ENCODE results near the gene IL6R.

Gene IL6R

DNA sequence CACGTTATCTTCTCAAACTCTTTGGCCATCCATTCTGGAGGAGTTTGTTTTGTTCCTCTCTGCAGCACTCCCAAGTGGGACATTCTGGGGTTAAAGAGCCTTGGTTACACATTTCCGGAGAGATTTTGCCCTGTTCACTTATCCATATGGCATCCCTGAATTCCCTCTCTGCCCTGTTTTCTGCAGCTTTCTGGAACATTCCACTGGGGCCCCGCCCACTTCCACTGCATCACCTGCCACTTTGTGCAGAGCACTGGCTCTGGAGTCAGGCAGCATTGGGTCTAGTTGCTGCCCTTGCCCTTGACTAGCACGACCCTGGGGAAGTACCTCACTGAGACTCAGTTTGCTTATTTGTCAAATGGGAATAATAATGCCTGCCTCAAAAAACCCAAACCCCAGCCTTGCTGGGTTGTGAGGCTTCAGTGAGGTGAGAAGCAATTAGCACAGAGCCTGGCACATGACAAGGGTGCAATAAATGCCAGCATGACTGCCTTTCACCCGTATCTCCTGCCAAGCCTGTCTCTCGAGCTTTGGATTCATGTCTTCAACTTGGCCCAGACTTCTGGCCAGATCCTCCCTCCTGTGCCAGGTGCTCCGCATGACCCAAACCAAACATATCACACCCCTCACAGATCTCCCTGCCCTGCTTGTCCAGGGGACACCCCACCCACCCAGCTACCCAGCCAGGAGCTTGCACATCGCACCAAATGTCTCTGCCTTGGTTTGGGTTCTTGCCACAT lies 38.3 kb downstream of the IL6R start:
- no peak overlapping the region for H3K4me3 ChIP-seq (ENCODE audit: low read depth, low read length)
- DNase-seq (ENCODE audit: low read depth), result no peak
- TF ChIP-seq, protein P1, sequence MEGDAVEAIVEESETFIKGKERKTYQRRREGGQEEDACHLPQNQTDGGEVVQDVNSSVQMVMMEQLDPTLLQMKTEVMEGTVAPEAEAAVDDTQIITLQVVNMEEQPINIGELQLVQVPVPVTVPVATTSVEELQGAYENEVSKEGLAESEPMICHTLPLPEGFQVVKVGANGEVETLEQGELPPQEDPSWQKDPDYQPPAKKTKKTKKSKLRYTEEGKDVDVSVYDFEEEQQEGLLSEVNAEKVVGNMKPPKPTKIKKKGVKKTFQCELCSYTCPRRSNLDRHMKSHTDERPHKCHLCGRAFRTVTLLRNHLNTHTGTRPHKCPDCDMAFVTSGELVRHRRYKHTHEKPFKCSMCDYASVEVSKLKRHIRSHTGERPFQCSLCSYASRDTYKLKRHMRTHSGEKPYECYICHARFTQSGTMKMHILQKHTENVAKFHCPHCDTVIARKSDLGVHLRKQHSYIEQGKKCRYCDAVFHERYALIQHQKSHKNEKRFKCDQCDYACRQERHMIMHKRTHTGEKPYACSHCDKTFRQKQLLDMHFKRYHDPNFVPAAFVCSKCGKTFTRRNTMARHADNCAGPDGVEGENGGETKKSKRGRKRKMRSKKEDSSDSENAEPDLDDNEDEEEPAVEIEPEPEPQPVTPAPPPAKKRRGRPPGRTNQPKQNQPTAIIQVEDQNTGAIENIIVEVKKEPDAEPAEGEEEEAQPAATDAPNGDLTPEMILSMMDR (IDR thresholded peaks at IDR 0.05; ENCODE audit: insufficient read depth, low read depth, low read length, missing control alignments), result no peak

DNA sequence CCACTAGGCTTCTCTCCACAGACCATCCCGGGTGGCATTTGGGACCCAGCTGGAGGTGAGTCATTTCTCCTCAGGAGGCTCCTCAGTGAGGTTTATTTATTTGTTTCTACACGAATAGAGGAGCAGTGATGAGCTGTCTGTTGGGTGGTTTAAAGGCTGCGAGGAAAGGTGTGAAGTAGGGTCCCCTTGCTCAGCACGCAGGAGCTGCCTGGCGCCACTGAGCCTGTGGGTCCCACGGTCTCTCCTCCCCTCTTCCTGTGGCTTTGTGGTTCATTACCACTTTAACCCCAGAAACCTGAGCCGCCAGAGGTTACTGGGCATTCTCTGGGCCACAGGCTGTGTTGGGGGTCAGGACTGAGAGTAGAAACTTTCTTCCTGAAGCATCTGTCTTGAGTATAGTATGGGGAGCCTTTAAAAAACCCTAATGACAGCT lies 39.9 kb downstream of the IL6R start:
- TF ChIP-seq, protein P1 (IDR thresholded peaks at IDR 0.05; ENCODE audit: insufficient read depth, low read depth, low read length, missing control alignments), result no peak
- DNase-seq (ENCODE audit: low read depth), result peak; percentile 94
- no peak overlapping the region for H3K4me3 ChIP-seq (ENCODE audit: low read depth, low read length)

DNA sequence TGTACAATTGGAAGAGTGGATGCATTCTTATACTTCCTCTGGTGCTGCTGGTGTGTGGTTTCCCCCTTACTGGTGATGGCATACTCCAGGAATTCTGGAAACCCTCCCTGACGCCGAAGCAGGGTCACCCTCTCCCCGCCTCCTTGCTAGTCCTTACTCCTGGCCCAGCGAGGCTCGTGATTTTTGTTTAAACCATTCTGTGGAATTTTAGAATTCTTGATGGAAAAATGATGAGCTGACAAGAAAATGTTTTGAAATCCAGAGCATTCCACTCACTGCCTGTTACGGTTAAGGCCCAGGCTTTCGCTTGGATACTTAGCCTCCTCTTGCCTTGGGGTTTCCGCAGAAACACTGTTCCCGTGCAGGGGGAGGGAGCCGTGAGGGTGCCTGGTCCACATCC lies 41.1 kb downstream of the IL6R start:
- TF ChIP-seq, protein P1 (IDR thresholded peaks at IDR 0.05; ENCODE audit: insufficient read depth, low read depth, low read length, missing control alignments), result no peak
- DNase-seq (ENCODE audit: low read depth), result no peak
- H3K4me3 ChIP-seq (ENCODE audit: low read depth, low read length), result no peak overlapping the region

DNA sequence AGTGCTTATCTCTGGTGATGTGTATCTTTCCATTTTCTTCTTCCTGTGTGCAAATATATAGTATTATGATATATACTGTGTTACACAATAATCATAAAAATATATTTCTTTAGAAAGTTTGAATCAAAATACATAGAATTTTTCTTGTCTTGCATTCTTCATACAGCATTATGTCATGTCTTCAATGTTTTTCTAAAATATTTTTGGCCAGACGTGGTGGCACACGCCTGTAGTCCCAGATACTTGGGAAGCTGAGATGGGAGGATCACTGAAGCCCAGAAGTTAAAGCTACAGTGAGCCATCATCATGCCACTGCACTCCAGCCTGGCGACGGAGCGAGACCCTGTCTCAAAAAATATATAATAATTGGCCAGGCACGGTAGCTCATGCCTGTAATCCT lies 41.6 kb downstream of the IL6R start:
- H3K4me3 ChIP-seq (ENCODE audit: low read depth, low read length), result no peak overlapping the region
- DNase-seq (ENCODE audit: low read depth), result no peak
- TF ChIP-seq, protein P1 (IDR thresholded peaks at IDR 0.05; ENCODE audit: insufficient read depth, low read depth, low read length, missing control alignments), result no peak

DNA sequence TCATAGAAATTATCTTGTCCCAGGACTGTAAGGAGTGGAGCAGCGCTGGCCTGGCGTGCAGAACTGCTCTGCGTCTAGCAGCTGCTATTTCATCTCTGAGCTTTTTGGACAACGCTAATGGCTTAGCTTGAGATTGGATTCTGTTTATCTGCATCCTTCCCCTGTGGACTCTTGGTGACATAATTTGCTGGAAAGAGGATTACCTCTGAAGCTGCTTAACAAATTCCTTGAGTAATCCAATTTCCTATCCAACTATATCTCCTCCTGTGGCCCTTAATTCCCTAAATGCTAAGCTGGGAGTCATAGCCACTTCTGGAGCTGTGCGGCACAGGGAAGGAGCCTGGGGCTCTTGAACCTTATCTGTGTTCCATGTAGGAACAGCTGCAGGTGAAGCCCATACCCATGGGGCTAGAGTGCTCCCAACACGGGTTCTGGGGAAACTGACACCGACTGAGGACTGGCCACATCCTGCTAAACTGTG lies 43.2 kb downstream of the IL6R start:
- TF ChIP-seq, protein P1 (IDR thresholded peaks at IDR 0.05; ENCODE audit: insufficient read depth, low read depth, low read length, missing control alignments), result no peak
- no peak overlapping the region for H3K4me3 ChIP-seq (ENCODE audit: low read depth, low read length)
- DNase-seq (ENCODE audit: low read depth), result no peak

DNA sequence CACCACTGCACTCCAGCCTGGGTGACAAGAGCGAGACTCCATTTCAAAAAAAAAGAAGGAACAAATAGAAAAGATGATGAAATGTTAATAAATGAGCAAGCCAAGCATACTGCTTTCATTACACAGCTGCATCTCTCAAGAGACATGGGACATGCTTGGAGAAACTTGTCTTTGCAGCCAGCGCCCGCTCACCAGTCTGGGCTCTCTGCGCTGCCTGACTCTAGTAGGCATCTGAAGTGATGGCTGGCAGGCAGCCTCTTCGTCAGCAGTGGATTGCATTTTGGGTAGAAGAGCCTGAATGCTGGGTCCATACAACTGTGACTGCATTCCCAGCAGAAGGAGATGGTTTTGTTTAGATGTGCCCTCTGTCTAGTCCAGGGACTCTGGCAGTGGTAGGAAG lies 48.0 kb downstream of the IL6R start:
- H3K4me3 ChIP-seq (ENCODE audit: low read depth, low read length), result no peak overlapping the region
- no peak for DNase-seq (ENCODE audit: low read depth)
- TF ChIP-seq, protein P1 (IDR thresholded peaks at IDR 0.05; ENCODE audit: insufficient read depth, low read depth, low read length, missing control alignments), result no peak

Data from GM12865 (cell line).